BLaER1 (cell line): ENCODE data around the gene ACSS3.

ENCODE experiments used
- H3K27ac ChIP-seq: shearing (Covaris generic); formaldehyde crosslinking; 2 replicates; pipeline ENCODE4 v1.8.1; 2022
- H3K27me3 ChIP-seq: shearing (Covaris generic); formaldehyde crosslinking; 2 replicates; pipeline ENCODE4 v1.8.1; 2022
- H3K36me3 ChIP-seq: shearing (Covaris generic); formaldehyde crosslinking; 2 replicates; pipeline ENCODE4 v1.8.1; 2022
- H3K4me1 ChIP-seq: shearing (Covaris generic); formaldehyde crosslinking; 2 replicates; pipeline ENCODE4 v1.8.1; 2022
- H3K4me2 ChIP-seq: shearing (Covaris generic); formaldehyde crosslinking; 2 replicates; pipeline ENCODE4 v1.8.1; 2022
- H3K4me3 ChIP-seq: shearing (Covaris generic); formaldehyde crosslinking; 2 replicates; pipeline ENCODE4 v1.8.1; 2022
- H3K9ac ChIP-seq: shearing (Covaris generic); formaldehyde crosslinking; 2 replicates; pipeline ENCODE4 v1.8.1; 2022
- H3K9me3 ChIP-seq: shearing (Covaris generic); formaldehyde crosslinking; 2 replicates; pipeline ENCODE4 v1.8.1; 2022
- H4K20me1 ChIP-seq: shearing (Covaris generic); formaldehyde crosslinking; 2 replicates; pipeline ENCODE4 v1.8.1; 2022
- Cebpa-rat ChIP-seq: shearing (Covaris generic); IDR thresholded peaks from 2 replicates; pipeline ENCODE4 v1.8.1; 2022

The ACSS3 gene

DNA sequence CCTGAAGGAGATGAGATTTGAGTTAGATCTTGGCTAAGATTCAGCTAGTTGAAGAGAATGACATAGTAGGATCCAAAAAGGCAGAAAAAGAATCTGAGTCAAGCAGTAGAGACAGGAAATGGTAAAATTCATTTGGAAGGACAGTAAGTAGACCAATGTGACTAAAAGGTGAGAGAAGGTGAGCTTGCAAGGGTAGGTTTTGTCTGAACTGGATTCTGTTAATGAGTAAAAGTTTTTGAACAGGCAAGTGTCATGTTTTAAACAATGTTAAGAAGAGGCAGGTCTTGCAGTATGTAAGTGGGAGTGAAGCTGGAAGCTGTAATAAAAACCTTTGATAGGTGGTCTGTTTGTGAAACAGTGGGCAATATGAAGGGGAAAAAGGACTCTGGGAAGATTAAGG, 58.6 kb downstream of the ACSS3 start:
- no peak for TF ChIP-seq Cebpa-rat
- Histone ChIP-seq H3K36me3 (no peaks in the 10 kb centered on the region), H3K27me3 (no peaks in the 10 kb centered on the region), H3K27ac (no peak overlapping the region), H3K9ac (no peak overlapping the region), H3K4me3 (no peak overlapping the region), H3K4me2 (no peak overlapping the region), H3K9me3 (no peaks in the 10 kb centered on the region), H3K4me1 (no peaks in the 10 kb centered on the region), H4K20me1 (no peaks in the 10 kb centered on the region)

DNA sequence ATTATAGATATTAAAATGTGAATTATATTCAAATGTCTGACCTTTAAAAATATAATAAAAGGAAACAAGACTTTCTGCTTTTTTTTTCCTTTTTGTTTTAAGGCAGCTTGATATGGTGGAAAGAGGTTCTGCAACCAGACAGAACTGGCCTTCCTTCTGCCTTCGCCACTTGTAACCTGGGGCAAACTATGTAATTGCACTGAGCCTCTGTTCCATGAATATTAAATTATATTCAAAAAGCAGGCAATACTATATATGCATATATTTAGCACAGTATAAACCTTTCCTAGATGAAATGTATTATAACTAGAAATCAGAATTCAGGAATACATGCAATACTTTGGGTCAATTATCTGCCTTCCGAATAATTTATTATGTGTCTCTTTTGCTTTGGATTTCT, 59.9 kb downstream of the ACSS3 start:
- Histone ChIP-seq H3K36me3 (no peaks in the 10 kb centered on the region), H3K27me3 (no peaks in the 10 kb centered on the region), H3K9ac (no peak overlapping the region), H4K20me1 (no peaks in the 10 kb centered on the region), H3K27ac (no peak overlapping the region), H3K4me1 (no peaks in the 10 kb centered on the region), H3K4me2 (no peak overlapping the region), H3K9me3 (no peaks in the 10 kb centered on the region), H3K4me3 (no peak overlapping the region)
- no peak for TF ChIP-seq Cebpa-rat

DNA sequence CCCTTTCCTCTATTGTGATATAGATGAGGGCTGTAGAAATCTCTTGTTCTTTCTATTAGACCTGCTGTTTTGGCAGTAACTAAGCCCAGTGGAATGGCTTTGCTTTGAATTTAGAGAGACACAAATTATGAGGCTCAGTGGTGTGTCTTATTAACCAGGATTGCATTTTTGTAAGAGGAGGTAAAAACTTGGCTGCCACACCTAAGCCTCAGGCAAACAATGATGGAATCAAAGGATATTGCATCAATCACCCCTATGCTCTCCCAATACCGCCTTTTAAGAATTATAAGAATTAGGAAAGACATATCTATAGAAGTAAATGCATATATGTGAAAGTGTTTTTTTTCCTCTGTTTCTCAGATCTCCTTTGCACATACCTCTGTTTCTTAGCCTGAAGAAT, 63.3 kb downstream of the ACSS3 start:
- no peaks in the 10 kb centered on the region for H4K20me1 ChIP-seq
- no peak overlapping the region for H3K27ac ChIP-seq
- no peaks in the 10 kb centered on the region for H3K27me3 ChIP-seq
- H3K36me3 ChIP-seq, result no peaks in the 10 kb centered on the region
- no peak overlapping the region for H3K4me2 ChIP-seq
- no peak overlapping the region for H3K4me3 ChIP-seq
- no peak for TF ChIP-seq Cebpa-rat
- no peaks in the 10 kb centered on the region for H3K9me3 ChIP-seq
- no peak overlapping the region for H3K9ac ChIP-seq
- no peaks in the 10 kb centered on the region for H3K4me1 ChIP-seq

DNA sequence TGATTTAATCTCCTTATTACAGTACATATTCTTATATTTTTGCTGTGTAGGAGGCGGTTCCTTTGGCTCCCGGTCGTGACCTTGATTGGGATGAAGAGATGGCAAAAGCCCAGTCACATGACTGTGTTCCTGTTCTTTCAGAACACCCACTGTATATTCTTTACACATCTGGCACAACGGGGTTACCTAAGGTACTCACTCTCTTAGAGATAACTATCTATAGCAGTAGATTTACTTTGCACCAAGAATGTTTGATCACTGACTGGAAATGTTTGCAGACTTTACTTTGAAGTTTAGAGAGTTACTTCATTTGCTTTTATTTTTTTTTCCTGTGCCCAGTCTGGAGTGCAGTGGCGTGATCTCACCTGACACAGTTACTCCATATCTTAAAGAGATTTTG, 65.2 kb downstream of the ACSS3 start:
- no peak overlapping the region for H3K4me2 ChIP-seq
- H3K9me3 ChIP-seq, result no peaks in the 10 kb centered on the region
- H3K4me1 ChIP-seq, result no peaks in the 10 kb centered on the region
- no peak for TF ChIP-seq Cebpa-rat
- no peak overlapping the region for H3K9ac ChIP-seq
- no peak overlapping the region for H3K4me3 ChIP-seq
- no peak overlapping the region for H3K27ac ChIP-seq
- H3K36me3 ChIP-seq, result no peaks in the 10 kb centered on the region
- H3K27me3 ChIP-seq, result no peaks in the 10 kb centered on the region
- H4K20me1 ChIP-seq, result no peaks in the 10 kb centered on the region

DNA sequence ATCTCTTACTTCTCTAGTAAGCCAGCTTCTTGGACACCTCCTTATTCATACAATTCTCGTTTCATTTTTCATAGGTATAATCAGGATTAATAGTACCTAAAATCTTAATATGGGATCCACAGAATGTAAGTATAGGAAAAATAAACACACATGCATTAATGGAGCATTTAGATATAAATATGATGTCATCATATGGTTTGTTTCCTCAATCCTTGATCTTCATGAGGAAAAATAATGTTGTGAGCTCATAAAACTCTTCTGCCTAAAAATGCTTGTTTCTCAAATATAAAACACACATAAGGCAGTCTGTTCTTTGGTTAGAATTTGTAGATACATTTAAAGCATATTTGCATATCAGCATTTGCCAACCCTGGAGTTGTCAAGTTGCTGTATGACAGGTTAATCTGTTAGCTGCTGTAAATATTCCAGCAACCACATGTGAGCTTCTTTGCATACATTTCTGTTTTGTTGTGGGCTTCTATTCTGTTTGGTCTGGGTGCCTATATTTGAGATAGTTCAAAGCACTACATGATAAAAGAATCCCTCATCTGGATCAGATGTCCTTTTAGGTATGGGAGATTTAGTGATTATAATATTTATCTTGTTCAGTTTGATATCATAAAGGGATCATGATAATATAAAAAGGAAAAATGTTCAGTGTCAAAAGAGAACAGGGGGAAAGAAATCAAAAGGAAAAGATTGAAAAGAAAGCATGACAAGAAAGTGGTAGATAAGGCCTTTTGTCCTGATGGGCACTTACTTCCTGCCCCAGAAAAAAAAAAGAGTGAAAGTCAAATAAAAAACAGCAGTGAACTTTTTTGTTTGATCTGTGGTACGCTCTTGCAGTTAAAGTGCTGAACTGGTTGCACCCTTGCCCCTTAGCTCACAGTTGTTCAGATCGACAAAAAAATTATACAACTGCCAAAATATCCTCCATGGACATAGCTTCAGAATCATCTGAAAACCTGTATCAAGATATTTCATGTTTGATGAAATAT, 68.6 kb downstream of the ACSS3 start:
- no peak overlapping the region for H3K4me3 ChIP-seq
- no peak overlapping the region for H3K27ac ChIP-seq
- no peaks in the 10 kb centered on the region for H3K9me3 ChIP-seq
- no peaks in the 10 kb centered on the region for H4K20me1 ChIP-seq
- no peak overlapping the region for H3K9ac ChIP-seq
- no peak for TF ChIP-seq Cebpa-rat
- H3K27me3 ChIP-seq, result no peaks in the 10 kb centered on the region
- H3K36me3 ChIP-seq, result no peaks in the 10 kb centered on the region
- H3K4me2 ChIP-seq, result no peak overlapping the region
- H3K4me1 ChIP-seq, result no peaks in the 10 kb centered on the region

DNA sequence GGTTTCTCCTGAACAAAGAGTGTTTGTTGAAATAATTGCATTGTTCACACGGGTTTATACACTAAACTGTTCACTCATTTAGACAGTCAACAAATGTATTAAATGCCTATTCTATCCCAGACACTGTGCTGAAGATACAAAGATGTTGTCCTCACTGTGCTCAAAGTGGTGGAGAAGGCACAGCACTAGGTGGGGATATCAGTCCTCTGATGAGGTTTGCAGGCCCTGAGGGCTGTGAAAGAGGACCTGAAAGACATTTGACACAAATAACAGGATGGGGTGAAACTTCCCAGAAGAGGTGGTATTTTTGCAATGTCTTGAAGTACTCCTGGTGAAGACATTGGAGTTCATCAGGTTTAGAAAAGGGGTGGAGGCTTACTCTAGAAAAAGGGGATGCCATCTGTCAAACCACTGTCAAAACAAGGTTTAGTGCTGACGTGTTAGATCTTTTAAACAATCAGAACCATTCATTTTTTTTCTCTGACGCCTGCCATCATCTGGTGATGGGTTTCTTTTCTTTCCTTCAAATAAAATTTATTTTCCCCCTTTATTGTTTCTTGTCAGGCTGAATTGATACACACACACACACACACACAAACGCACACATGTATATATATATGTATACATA, 69.5 kb downstream of the ACSS3 start:
- TF ChIP-seq Cebpa-rat, result no peak
- H3K4me3 ChIP-seq, result no peak overlapping the region
- no peak overlapping the region for H3K4me2 ChIP-seq
- H3K9ac ChIP-seq, result no peak overlapping the region
- no peaks in the 10 kb centered on the region for H4K20me1 ChIP-seq
- H3K27me3 ChIP-seq, result no peaks in the 10 kb centered on the region
- no peaks in the 10 kb centered on the region for H3K9me3 ChIP-seq
- H3K4me1 ChIP-seq, result no peaks in the 10 kb centered on the region
- H3K36me3 ChIP-seq, result no peaks in the 10 kb centered on the region
- H3K27ac ChIP-seq, result no peak overlapping the region

DNA sequence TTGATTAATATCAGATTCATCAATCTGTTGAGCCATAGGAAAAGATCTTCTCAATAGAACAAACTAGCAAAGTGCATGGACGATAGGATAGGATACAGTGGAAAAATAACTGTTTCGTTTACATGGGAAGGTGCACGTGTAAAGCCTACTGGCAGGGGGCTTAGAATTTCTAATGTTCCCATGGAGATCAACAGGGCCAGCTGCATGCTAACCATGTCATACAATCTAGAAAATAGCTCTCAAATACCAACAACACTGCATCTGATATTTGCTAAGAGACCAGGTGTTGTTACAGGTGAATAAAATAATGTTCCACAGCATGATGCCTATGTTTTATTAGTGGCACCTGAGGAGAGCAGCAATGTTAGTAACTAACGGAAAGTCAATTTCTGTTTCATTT, 72.5 kb downstream of the ACSS3 start:
- no peak overlapping the region for H3K4me2 ChIP-seq
- TF ChIP-seq Cebpa-rat, result no peak
- no peak overlapping the region for H3K9ac ChIP-seq

DNA sequence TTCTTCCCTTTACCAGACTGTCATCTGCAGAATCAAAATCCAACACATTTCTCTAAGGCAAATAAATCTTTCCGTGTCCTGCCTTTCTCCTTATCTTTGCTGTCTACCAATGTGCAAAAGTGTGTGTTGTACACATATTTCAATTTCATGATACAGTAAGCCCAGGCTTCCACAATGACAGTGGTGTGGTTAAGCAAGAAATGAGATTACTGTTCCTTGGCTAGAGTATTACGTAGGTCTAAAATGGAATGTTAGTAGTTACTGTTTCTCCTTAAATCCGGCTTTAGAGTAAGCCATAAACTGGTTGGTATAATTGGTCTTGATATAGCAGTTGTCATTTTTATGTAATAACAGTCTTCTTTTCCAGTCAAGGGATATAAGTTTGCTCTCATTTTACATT, 82.0 kb downstream of the ACSS3 start:
- Histone ChIP-seq H3K4me2 (no peak overlapping the region), H3K27me3 (no peaks in the 10 kb centered on the region), H3K4me1 (no peaks in the 10 kb centered on the region), H3K27ac (no peak overlapping the region), H3K4me3 (no peak overlapping the region), H4K20me1 (no peaks in the 10 kb centered on the region), H3K36me3 (no peaks in the 10 kb centered on the region), H3K9ac (no peak overlapping the region), H3K9me3 (0 out of 2 replicates have a peak, but pooled peaks cover 10% of the 10 kb centered on the region)
- TF ChIP-seq Cebpa-rat, result no peak

More for the DNA sequence above, 72.5 kb downstream of the ACSS3 start:
- Histone ChIP-seq H3K27ac (no peak overlapping the region), H3K36me3 (no peaks in the 10 kb centered on the region), H4K20me1 (no peaks in the 10 kb centered on the region), H3K4me3 (no peak overlapping the region), H3K9me3 (no peaks in the 10 kb centered on the region), H3K4me1 (no peaks in the 10 kb centered on the region), H3K27me3 (no peaks in the 10 kb centered on the region)

DNA sequence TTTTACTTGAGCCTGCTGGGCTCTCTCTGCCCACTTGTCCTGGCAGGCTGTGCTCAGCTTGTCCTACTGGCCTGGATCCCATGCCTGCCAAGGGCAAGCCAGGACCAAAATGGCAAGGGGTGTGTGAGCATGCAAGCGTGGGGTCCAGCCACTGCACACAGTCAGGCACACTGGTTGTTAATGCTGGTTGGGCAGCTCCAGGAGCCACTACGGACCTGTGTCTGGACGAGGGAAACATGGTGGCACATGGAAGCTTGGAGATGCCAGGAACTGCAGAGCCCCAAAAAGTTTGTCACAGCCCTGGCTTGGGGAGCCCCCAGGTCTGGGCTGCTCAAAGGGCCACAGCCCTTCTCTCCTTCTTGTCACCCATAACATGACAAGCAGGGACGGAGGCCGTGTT, 83.8 kb downstream of the ACSS3 start:
- Histone ChIP-seq H3K9ac (no peak overlapping the region), H3K9me3 (0 out of 2 replicates have a peak, but pooled peaks cover 10% of the 10 kb centered on the region), H3K36me3 (no peaks in the 10 kb centered on the region), H3K27me3 (no peaks in the 10 kb centered on the region), H3K27ac (no peak overlapping the region), H4K20me1 (no peaks in the 10 kb centered on the region), H3K4me2 (no peak overlapping the region), H3K4me3 (no peak overlapping the region), H3K4me1 (no peaks in the 10 kb centered on the region)
- TF ChIP-seq Cebpa-rat, result no peak
